ENCODE data around the gene ANKRD12.

Gene ANKRD12

DNA sequence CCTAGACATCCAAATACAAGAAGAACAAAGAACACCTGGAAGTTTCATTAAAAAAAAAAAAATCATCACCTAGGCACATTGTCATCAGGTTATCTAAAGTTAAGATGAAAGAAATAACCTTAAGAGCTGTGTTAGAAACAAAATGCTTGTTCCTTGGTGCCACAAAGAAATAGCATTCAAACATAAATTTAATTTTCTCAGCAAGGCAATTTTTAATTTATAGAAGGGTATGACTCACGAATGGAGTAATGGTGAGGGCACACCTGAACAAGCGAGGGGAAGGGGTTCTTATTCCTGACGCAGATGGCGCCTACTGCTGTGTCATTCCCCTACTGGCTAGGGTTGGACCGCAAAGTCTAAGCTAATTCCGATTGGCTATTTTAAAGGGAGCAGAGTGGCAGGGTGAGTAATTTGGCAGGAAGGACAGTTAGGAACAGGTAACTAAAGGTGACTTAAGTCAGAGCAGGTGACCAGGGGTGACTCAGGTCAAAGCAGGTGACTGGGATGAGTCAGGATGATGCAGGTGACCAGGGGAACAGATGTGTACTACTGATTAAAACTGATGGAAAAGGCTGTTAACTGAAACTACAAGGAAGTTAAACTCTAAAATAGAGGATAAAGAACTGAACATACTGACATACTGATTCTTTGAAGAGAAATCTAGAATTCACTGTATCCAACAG is 167.9 kb downstream of the ANKRD12 start (continued):
- TF ChIP-seq, protein P1, sequence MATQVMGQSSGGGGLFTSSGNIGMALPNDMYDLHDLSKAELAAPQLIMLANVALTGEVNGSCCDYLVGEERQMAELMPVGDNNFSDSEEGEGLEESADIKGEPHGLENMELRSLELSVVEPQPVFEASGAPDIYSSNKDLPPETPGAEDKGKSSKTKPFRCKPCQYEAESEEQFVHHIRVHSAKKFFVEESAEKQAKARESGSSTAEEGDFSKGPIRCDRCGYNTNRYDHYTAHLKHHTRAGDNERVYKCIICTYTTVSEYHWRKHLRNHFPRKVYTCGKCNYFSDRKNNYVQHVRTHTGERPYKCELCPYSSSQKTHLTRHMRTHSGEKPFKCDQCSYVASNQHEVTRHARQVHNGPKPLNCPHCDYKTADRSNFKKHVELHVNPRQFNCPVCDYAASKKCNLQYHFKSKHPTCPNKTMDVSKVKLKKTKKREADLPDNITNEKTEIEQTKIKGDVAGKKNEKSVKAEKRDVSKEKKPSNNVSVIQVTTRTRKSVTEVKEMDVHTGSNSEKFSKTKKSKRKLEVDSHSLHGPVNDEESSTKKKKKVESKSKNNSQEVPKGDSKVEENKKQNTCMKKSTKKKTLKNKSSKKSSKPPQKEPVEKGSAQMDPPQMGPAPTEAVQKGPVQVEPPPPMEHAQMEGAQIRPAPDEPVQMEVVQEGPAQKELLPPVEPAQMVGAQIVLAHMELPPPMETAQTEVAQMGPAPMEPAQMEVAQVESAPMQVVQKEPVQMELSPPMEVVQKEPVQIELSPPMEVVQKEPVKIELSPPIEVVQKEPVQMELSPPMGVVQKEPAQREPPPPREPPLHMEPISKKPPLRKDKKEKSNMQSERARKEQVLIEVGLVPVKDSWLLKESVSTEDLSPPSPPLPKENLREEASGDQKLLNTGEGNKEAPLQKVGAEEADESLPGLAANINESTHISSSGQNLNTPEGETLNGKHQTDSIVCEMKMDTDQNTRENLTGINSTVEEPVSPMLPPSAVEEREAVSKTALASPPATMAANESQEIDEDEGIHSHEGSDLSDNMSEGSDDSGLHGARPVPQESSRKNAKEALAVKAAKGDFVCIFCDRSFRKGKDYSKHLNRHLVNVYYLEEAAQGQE (tag by site-specific recombination; IDR thresholded peaks at IDR 0.05) = no peak
- no peak for TF ChIP-seq ZNF292 (tag by site-specific recombination; IDR thresholded peaks at IDR 0.05; ENCODE audit: borderline replicate concordance, low read depth)

DNA sequence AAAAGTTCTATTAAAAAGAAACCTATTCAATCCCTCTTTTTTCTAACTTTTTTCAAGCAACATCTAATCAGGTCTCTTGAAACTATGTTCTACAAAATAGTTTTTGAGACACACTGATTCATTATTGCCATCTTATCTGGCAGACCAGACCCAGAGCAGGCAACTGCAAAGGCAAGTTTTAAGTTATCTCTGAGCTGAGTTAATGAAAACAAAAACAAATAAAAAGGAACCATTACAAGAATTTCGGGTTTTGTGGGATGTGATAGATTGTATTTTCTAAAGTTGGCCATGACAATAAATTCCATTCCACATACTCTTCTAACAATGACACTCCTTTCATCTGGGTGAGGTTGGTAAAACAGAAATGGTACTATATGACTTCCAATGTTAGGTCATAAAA is 182.8 kb downstream of the ANKRD12 start:
- ChIA-PET CTCF (interaction anchor here (0.7 kb wide), 1 partner anchor 8 kb away, joined by 3 read pairs; no protein-coding TSS in a partner anchor), POLR2A (interaction anchor here (1.8 kb wide), 1 partner anchor 15 kb away, joined by 7 read pairs; the partner anchor contains the start of gene TWSG1)
- H3K4me3 ChIP-seq (ENCODE audit: low read depth, low read length) = no peak overlapping the region
- H3K4me1 ChIP-seq (ENCODE audit: control insufficient read depth, insufficient read depth, low read length) = no peaks in the 10 kb centered on the region
- no peak overlapping the region for H3K27ac ChIP-seq (ENCODE audit: extremely low read depth, low read depth, low read length)
- no peak for TF ChIP-seq ZNF2 (tag by site-specific recombination; IDR thresholded peaks at IDR 0.05)
- no peak for TF ChIP-seq ZNF830 (tag by site-specific recombination; IDR thresholded peaks at IDR 0.05; ENCODE audit: low read depth)
- no peak for TF ChIP-seq ZNF521 (tag by site-specific recombination; IDR thresholded peaks at IDR 0.05)
- no peak for TF ChIP-seq ZNF10 (tag by site-specific recombination; IDR thresholded peaks at IDR 0.05)
- no peak for TF ChIP-seq MEIS1 (CRISPR knock-in tag; IDR thresholded peaks at IDR 0.05; ENCODE audit: borderline replicate concordance)
- no peak for TF ChIP-seq ZNF561 (tag by site-specific recombination; IDR thresholded peaks at IDR 0.05; ENCODE audit: borderline replicate concordance)
- no peak for TF ChIP-seq ZNF843 (tag by site-specific recombination; IDR thresholded peaks at IDR 0.05)
- TF ChIP-seq HOXA7 (CRISPR knock-in tag; IDR thresholded peaks at IDR 0.05; ENCODE audit: borderline replicate concordance) = no peak
- TF ChIP-seq ZNF560 (tag by site-specific recombination; IDR thresholded peaks at IDR 0.05; ENCODE audit: borderline replicate concordance) = no peak
- TF ChIP-seq ZNF449 (tag by site-specific recombination; IDR thresholded peaks at IDR 0.05) = no peak
- H3K9me3 ChIP-seq (ENCODE audit: control insufficient read depth, insufficient read depth, low read depth, low read length) = no peaks in the 10 kb centered on the region
- H3K36me3 ChIP-seq (ENCODE audit: control insufficient read depth in 2 of 2, insufficient read depth in 1 of 2, low read length in 2 of 2) = no peaks in the 10 kb centered on the region

- no peak overlapping the region for H3K4me3 ChIP-seq (ENCODE audit: low read depth, low read length)
- no peaks in the 10 kb centered on the region for H3K36me3 ChIP-seq (ENCODE audit: control insufficient read depth in 2 of 2, insufficient read depth in 1 of 2, low read length in 2 of 2)
- H3K27ac ChIP-seq (ENCODE audit: extremely low read depth, low read depth, low read length) = no peak overlapping the region
- H3K9me3 ChIP-seq (ENCODE audit: control insufficient read depth, insufficient read depth, low read depth, low read length) = no peaks in the 10 kb centered on the region
- no peaks in the 10 kb centered on the region for H3K4me1 ChIP-seq (ENCODE audit: control insufficient read depth, insufficient read depth, low read length)
- TF ChIP-seq SP7 (tag by site-specific recombination; IDR thresholded peaks at IDR 0.05) = no peak
- TF ChIP-seq ZNF214 (tag by site-specific recombination; IDR thresholded peaks at IDR 0.05; ENCODE audit: borderline replicate concordance) = no peak
- no peak for TF ChIP-seq MEIS1 (CRISPR knock-in tag; IDR thresholded peaks at IDR 0.05; ENCODE audit: borderline replicate concordance)
- TF ChIP-seq ZNF654 (tag by site-specific recombination; IDR thresholded peaks at IDR 0.05; ENCODE audit: low read depth) = no peak
- TF ChIP-seq OSR2 (tag by site-specific recombination; IDR thresholded peaks at IDR 0.05) = no peak
- TF ChIP-seq, protein P2, sequence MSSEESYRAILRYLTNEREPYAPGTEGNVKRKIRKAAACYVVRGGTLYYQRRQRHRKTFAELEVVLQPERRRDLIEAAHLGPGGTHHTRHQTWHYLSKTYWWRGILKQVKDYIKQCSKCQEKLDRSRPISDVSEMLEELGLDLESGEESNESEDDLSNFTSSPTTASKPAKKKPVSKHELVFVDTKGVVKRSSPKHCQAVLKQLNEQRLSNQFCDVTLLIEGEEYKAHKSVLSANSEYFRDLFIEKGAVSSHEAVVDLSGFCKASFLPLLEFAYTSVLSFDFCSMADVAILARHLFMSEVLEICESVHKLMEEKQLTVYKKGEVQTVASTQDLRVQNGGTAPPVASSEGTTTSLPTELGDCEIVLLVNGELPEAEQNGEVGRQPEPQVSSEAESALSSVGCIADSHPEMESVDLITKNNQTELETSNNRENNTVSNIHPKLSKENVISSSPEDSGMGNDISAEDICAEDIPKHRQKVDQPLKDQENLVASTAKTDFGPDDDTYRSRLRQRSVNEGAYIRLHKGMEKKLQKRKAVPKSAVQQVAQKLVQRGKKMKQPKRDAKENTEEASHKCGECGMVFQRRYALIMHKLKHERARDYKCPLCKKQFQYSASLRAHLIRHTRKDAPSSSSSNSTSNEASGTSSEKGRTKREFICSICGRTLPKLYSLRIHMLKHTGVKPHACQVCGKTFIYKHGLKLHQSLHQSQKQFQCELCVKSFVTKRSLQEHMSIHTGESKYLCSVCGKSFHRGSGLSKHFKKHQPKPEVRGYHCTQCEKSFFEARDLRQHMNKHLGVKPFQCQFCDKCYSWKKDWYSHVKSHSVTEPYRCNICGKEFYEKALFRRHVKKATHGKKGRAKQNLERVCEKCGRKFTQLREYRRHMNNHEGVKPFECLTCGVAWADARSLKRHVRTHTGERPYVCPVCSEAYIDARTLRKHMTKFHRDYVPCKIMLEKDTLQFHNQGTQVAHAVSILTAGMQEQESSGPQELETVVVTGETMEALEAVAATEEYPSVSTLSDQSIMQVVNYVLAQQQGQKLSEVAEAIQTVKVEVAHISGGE (tag by site-specific recombination; conservative IDR thresholded peaks at IDR 0.05; ENCODE audit: low read depth) = no peak
- no peak for TF ChIP-seq ZNF133 (tag by site-specific recombination; IDR thresholded peaks at IDR 0.05)
- POLR2A ChIA-PET = interaction anchor here (1.3 to 1.8 kb wide), 2 partner anchors 13 kb away, joined by 4 to 7 read pairs; partner anchors contain the start of gene TWSG1
- CTCF ChIA-PET = interaction anchor here (0.6 to 1.1 kb wide), 2 partner anchors 57 to 116 kb away, joined by 3 read pairs; no protein-coding TSS in a partner anchor
Measured at GRCh38 chr18:9321017-9321452, 184.5 kb downstream of the ANKRD12 start.

Data from HEK293 (cell line).